MV-4-11 (cell line): ENCODE results near the gene HDAC4.

Source experiments
- DNase-seq: peaks from one replicate; lab custom pipeline; 2025; lab: John Stamatoyannopoulos, UW

HDAC4 gene

DNA sequence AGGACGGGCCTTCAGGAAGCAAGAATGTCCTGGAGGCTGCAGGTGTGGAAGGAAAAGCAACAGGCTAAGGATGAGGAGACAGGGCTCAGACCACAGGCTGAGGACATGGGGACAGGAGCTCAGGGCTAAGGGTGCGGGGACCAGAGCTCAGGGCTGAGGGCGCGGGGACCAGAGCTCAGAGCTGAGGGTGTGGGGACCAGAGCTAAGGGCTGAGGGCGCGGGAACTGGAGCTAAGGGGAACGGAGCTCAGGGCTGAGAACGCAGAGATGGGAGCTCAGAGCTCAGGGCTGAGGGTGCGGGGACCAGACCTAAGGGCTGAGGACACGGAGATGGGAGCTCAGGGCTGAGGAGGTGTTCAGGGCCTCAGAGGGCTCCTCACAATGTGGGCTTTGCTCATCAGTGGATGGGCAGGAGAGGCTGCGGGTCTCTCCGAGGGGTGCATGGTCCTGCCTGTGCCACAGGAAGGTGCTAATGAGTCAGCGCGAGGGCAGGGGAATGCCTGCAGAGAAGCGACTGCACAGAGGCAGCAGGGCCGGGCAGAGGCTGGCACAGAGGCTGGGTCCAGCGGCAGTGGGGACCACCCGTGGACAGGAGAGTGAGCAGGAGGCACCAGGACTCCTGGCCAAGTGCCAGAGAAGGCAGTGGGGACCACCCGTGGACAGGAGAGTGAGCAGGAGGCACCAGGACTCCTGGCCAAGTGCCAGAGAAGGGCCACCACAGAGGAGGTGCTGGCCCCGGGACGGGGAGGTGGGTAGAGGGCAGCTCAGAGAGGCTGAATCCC is 281.3 kb downstream of the HDAC4 start:
- no peak for DNase-seq

DNA sequence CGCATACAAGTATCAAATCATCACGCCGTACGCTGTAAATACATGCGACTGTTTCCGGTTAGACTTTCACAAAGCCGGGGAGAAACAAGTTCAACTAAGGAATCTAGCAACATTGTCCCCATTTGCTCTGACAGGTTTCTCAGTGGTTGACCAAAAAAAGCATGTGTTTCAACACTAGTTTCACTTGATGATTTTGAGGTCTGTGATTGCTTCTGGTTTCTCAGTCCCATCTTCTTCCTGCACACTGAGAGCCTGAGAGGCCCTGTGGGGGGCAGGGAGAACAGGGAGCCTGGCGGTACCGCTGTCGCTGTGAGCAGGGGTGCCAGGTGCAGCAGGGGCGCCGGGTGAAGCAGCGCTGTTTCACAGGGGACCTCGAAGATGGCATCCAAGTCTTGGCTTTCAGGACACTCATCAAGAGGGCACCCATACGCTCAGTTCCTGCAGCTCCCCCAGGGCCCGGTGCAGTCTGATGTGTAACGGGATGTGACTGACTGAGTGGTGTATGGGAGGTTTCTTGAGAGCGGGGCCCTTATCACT is 282.1 kb downstream of the HDAC4 start:
- peak; percentile 95 for DNase-seq

DNA sequence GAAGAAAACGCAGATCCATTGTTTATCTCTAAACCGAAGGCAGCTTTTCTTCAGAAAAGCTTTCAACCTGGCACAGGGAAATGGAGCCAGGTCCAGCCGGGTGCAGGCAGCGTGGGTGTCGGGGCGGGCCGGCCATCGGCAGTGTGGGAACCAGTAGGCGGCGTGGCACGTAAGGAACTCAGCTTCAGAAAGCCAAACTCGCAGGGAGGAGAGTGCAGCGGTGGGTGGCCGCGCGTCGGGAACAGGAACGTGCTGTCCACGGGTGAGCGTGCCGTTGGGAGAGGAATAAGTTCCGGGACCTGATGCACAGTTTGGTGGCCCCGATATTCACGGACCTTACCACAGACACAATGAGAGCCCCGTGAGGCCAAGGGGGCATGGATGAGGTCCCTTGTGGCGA is 282.6 kb downstream of the HDAC4 start:
- DNase-seq = no peak

DNA sequence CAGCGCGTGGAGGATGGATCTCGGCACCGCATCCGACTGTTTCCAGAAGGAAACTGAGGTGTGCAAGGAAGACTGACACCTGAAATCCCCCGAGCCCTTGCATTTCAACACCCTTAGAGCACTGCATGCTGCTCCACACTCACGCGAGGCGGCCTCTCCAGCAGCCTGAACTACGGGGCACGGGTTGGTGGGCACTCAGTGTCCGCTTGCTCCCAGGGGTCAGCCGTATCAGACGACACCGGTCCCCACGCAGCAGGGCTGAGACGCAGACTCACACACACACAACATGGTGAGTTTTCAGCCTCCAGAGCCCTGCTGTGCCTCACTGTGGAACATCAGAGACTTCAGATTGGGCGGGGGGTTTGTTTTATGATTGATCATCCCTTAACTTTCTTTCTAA is 283.0 kb downstream of the HDAC4 start:
- no peak for DNase-seq

DNA sequence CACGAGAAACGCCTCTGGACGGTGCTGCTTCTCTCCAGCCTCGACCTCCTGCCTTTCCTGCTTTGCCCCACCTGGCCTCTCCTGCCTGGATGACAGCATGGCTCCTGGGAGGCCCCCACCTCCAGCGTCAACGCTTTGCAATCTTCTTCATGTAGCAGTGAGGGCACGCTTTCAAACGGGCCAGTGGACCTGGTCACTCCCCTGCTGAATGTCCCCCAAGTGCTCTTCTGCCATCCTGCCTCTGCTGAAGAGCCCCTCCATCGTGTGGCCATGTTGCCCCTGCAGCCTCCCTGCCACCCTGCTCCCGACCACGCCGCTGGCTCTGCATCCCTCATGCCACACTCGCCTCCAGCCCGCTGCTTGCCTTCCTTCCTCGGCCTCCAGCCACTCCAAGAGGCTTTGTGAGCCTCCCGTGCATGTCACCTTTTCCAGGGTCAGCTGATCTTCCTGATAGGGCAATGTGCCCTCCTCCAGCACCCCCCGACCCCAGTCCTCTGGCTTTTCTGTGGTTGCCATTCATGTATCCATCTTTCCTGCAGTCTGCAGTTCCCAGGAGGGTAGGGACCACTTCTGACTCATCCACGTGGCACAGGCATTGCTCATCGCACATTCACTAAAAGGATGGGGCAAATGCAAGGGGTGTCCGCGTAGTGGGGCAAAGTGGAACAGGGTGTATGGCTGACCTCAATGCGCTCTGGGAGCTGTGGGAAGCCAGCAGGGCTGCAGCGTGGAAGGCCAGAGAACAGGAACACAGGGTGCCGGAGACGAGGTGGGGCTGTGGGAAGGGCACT is 284.2 kb downstream of the HDAC4 start:
- no peak for DNase-seq

DNA sequence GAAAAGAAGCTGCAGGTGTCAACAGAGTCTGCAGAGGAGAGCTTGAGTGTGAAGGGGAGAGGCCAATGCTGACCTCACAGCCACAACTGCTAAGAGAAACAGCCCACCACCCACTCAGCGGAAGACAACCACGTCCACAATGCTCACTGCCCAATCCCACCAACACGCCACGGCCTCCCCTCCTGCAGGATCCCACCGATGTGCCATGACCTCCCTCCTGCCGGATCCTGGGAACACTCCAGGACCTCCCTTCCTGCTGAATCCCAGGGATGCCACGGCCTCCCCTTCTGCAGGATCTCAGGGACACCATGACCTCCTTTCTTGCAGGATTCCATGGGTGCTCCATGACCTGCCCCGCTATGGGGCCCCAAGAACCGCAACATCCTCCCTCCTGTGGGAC is 285.2 kb downstream of the HDAC4 start:
- DNase-seq = no peak

DNA sequence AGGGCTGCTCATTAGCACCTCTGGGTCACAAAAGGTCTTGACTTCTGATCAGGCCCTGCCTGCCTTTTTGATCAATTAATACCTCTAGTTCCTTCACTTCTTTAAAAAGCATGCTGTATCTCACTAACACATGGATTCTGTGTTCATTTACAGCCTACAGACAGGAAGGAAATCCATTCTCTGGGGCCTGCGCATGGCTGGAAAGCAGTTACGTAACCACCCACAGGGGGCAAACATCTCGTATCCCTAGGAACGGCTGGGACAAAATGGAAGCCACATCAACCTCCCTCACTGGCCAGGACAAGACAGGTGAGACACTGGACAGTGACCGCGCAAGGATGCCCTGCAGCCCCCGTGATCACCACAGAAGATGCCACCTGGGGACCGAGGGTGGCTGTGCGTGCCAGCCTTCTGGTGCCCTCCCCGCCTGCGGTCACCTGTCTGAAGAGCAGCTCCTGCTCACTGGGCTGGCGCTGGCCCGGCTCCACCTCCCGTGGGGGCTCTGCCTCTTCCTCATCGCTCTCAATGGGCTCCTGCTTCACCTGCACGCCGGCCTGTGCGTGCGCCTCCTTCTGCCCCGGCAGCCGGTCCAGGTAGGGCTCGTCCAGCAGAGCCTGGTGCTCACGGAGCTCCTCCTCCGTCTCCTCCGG is 286.1 kb downstream of the HDAC4 start:
- DNase-seq = peak; percentile 34

DNA sequence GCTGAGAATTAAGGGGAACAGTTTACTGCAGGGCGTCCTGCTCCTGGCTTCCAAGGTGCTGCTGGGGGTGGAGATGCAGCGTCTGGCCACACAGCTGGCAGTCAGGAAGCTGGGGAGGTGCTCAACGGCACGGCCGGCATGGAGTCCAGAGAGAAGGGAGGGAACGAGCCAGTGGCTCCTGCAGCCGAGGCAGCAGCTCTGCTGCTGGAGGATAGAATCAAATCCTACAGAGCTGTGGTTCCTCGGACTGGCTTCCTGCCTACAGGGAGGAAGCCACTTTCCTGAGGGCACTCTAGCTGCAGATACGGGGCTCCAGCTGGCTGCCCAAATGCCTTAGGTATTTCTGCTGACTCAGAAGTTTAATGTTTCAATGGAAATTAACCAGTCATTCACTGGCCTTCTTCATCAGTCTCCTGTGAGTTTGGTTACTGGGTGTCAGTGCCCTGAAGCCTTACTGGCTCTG is 286.7 kb downstream of the HDAC4 start:
- no peak for DNase-seq

DNA sequence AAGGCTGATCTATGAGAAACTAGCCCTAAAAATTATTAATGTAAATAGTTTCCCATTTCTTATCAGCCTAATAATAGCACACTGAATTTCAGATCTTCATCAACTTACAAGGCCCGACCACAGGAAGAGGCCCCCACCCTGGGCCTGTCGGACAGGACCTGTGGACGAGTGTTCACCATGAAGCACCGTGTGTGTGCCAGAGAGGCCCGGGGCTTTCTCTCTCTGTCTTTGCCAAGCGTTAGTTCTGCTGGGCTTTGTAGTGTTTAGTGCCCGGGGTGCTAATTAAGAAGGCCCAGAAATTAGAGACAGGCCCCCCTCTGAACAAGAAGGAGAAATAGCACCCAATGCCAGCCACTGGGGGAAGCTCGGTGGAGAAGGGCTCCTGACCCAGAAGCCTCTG is 287.2 kb downstream of the HDAC4 start:
- no peak for DNase-seq

DNA sequence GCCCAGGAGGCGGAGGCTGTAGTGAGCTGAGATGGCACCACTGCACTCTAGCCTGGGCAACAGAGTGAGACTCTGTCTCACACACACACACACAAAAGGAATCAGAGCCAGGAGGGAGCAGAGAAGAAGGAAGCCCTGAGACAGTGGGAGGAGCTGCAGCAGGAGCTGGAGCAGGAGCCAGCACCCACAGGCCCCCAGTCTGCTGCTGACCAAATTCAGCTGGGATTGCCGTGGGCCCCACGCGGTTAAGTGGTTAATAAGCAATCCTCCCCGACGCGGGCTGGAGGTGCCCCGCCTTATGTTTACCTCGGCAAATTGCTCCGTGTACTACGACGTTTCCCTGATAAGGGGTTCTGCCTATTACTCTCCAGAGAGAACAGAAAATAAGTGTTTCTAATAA is 287.6 kb downstream of the HDAC4 start:
- DNase-seq = no peak

DNA sequence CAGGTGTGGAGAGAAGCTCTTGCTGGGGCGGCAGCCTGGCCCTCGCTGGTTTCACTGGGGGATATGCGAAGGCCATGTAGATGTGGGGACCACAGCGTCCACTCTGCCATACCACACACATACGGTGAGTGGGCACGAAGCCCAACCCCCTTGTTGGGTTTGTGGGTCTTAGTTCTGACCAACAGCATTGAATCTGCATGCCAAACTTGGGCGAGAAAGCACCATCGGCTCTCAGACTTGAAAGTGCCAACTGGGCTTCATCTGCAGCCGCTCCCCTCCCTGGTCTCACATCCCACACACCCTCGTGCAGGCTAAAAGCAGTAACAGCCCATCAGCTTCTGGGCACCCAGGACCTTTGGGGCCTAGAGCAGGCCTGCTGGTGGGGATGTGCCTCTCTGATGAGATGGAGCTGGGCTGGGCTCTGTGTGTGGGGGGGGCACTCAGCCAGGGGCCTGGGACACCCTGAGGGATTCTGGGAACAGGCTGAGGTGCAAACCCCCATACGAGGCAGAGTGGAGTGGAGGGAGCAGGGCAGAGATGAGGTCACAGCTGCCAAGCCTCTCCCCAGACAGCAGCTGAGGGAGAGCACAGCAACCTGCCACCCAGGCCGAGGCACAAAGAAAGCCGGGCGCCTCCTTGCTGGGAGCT is 288.6 kb downstream of the HDAC4 start:
- no peak for DNase-seq

DNA sequence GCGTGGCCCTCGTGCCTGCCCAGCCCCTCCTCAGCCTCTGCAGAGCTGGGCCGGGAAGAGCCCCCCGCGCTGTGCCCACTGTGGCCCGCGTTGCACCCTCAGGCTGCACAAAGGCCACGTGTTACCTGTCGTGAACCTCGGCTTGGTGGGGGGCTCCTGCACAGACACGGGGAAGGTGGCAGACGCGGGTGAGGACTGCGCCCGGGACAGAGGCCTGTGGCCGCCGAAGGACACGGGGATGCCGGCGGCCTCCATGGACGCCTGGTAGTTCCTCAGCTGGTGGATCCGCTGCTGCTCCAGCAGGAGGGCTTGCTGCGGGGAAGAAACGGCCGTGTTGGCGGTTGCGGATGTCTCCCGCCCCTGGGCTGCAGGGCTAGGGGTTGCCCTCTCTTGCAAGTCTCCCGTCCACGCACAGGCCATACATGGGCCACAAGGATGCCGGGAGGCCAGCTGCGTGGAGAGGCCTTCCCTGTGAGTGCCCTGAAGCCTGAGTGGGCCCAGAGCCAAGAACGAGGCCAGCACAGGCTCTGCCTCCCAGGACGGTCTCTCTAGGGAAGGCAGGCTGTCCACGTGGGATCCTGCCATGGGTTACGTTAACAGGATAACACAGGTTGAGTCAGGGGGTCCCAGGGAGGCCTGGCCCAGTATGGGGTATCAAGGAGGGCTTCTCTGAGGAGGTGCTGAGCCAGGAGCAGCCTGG is 289.3 kb downstream of the HDAC4 start:
- no peak for DNase-seq

DNA sequence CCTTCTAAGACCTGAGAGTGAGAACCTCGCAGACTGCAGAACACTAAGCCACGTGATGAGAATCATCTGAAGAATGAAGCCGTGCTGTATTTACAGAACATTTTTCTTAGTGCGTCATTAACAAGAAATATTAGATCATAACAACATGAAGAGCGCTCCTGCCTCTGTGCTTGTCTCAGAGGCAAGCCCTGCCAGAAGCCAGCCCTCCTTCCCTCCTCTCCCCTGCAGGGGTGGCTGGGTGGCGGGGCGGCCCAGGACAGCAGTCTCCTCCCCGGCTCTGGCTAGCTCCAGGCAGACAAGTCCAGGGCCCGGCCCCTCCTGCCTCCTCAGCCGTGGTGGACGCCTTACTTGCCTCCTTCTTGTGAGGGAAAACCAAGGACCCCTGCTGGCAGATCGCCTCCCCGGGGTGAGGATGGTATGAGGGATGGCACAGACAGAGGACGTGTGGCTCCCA is 290.2 kb downstream of the HDAC4 start:
- DNase-seq = no peak

DNA sequence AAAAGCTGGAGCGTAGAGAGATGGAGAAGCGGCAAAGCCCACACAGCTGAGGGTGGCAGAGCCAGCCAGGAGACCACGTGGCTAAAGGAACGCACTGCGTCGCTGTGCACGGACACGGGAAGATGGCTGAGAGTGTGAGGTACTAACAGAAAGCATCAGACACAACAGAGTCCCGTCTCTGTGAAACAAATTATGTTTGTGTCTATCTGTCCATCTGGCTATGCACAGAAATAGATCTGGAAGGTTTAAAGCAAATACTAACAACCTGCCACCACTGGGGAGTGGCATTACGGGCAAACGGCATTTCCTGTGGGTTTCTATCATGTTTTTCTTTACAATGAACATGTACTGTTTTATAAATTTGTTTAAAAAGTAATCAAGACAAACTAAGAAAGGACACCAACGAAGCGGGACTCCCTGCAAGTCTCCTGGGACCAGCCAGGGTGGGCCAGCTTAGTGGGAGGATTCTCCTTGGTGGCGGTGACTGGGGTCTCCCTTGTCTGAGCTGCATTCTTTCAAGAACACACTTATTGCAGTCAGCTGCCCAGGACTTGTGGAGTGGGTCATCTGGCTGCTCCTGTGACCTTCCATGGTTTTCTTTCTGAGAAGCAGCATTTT is 290.8 kb downstream of the HDAC4 start:
- DNase-seq = no peak

DNA sequence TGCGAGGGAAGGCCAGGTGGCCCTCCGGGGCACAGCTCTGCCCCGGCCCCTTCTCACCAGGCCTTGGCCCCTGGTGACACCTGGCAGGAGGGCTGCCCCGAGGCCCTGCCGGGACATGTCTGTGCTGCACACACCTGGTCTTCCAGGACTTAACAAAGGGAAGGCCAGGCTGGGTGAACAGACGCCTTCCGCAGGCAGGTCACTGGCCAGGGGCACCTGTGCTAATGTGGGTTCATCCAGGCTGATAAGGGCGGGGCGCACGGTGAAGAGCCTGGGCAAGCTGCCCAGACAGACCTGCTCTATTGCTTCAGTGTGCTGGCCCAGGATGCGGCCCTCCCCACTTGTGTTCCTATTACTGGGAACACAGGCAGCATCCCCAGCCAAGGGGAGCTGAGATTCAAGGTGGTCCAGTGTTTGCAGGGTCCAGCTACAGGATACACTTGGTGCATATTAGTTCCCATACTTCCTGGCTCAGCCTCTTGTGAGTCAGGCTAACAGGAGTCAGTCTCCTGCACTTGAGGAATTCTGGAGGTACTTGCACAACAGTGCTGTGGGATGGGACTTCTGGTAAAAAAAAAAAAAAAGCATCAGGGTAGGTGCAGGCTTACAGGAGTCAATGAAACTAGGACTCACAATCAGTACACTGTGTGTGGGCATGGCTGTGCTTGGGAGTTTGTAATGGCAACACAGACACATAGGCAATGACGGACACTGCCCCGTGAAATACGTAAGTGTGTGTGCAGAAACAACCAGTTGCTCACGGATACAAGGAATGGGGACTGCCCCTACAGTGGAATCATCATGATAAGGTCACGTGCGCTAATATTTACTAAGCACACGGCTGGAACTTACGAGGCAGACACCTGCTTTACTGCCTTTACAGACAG is 291.5 kb downstream of the HDAC4 start:
- no peak for DNase-seq

DNA sequence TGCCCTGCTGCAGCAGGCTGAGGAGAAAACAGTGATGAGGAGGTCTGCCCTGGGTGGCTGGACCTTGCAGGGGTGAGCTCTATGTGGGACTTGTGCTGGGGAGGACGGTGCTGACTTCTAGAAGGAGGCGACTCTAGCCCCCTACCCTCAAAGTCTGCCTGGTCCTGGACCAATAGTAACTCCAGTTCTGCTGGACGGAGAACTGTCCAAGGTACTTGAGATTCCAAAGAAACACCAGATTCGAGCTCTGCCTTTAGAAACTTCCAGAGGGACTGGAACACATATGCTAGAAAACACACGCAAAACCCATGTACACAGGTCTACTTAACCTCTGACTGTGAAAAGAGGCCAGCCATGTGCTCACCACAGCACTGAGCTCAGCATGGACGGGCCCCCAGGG is 292.4 kb downstream of the HDAC4 start:
- DNase-seq = no peak

DNA sequence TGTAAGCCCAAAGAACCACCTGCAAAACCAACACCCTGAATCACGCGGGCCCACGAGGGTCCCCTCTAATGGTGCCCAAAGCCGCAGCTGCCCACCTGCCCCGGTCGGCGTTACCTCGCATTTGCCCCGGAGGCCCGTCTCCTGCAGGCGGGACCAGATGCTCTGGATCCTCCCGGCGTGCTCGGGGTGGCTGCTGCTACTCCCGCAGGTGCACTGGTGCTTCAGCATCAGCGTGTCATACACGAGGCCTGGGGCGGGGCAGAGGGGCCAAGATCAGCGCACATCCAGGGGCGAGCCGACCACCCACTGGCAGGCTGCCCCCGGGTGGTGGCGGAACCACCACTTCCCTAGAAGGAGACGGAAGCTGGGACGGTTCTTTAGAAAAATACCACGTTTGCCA is 292.9 kb downstream of the HDAC4 start:
- no peak for DNase-seq

DNA sequence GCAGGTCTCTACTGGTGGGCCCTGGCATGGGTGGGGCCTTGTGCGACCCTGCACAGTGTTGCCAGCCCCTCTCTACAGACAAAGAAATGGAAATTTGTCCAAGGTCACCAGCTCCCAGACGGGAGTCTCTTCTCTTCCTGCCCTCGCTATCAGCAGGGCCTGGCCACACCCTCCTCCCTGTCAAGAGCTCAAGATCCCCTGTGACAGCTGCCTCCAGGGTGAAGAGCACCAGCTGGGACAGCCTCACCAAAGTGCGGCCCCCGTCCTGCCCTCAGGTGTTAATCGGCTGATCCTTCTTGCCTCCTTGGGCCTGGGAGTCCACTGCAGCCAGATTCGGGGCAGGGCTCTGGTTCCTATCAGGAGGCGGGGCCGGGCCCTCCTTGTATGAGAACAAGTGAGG is 293.9 kb downstream of the HDAC4 start:
- DNase-seq = no peak

DNA sequence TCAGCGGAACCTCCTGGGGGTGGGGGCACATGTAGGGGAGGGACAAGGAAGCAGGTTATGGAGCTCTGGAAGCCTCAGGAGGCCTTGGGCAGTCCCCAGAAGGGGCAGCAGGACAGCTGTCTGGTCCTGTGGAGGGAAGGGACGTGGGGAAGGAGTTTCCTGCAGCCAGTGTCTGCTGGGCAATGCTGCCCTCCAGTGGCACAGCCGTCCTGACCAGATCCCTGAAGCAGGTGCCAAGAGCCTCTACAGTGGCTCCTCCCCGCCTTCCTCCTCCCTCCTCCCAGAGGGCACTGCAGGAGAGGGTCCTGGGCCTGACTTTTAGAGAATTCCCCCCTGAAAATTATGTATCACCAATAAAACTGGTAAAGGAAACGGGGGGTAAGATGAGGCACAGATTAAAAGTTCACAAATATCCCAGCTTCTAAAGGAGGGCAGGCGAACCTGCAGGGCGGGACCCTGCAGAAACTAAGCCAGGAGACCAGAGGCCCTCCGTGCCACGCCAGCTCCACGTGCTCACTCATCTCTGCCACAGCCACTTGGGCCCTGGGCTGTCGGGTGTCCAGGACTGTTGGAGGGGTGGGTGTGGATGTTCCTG is 294.4 kb downstream of the HDAC4 start:
- no peak for DNase-seq

DNA sequence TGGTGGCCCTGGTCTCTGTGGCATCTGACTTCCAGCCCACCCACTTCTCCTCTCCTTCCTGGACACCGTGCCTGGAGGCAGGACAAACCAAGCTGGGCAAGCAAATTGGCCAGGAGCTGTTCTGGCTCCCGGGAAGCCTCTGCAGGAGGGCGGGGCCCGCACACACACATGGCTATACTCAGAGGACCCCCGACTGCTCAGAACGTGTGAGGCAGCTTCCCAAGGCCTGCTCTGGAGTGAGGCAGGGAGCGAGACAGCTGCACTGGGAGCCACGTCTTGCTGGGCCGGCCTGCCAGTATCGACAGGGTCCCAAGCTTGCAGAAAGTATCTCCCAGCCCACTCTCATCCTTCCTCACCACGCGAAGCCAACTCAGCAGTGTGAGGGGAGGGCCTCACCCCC is 295.6 kb downstream of the HDAC4 start:
- no peak for DNase-seq
